ENCODE data around the gene DOK6. TPM values are rescaled to one million over a fixed set of nuclear protein-coding genes. Genes with fewer than 3 reads are reported as not detected.
A peak's percentile ranks its signal among the peaks of the same experiment; 100 is the strongest.

DOK6 gene
- total and polyA plus RNA-seq, 11 donors, result 0.46 to 9.7 (median 2.9) TPM

DNA sequence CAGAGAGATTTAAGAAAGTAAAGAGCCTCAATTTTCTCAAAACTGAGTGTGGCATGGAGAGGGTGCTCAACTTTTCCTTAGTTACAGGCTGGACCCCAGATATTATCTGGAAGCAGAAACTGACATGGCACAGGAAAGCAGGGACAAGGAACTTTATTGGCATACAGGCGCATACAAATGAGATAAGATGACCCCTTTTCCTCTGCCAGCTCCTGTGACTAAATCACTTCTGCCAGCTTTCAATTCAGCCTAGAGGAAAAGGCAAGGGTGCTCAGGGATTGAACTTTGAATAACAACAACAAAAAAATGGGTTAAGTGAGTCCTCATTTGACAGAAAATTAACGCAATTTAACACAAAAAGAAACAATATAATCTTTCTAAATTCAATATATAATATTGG, 284.1 kb downstream of the DOK6 start:
- Histone ChIP-seq H3K27ac (no peak overlapping the region), H3K4me1 (peaks cover 0 to 6% (median 0%) of the 10 kb centered on the region in 12 donors), H3K4me3 (no peak overlapping the region), H3K36me3 (no peaks in the 10 kb centered on the region), H3K9me3 (no peaks in the 10 kb centered on the region), H3K27me3 (no peaks in the 10 kb centered on the region)
- TF ChIP-seq, protein P1, sequence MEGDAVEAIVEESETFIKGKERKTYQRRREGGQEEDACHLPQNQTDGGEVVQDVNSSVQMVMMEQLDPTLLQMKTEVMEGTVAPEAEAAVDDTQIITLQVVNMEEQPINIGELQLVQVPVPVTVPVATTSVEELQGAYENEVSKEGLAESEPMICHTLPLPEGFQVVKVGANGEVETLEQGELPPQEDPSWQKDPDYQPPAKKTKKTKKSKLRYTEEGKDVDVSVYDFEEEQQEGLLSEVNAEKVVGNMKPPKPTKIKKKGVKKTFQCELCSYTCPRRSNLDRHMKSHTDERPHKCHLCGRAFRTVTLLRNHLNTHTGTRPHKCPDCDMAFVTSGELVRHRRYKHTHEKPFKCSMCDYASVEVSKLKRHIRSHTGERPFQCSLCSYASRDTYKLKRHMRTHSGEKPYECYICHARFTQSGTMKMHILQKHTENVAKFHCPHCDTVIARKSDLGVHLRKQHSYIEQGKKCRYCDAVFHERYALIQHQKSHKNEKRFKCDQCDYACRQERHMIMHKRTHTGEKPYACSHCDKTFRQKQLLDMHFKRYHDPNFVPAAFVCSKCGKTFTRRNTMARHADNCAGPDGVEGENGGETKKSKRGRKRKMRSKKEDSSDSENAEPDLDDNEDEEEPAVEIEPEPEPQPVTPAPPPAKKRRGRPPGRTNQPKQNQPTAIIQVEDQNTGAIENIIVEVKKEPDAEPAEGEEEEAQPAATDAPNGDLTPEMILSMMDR (IDR thresholded peaks at IDR 0.05), result no peak
- TF ChIP-seq POLR2A (IDR thresholded peaks at IDR 0.05), result no peak
- intact Hi-C loops (cut with DNase I), result no loop called here
- 37 to 68% (median 55%) methylated on average over 2 of the region's 2 CpGs for WGBS, 4 donors
- DNase-seq (no peak), ATAC-seq (peak in 2 of 4 donors; percentile 48 to 65)

DNA sequence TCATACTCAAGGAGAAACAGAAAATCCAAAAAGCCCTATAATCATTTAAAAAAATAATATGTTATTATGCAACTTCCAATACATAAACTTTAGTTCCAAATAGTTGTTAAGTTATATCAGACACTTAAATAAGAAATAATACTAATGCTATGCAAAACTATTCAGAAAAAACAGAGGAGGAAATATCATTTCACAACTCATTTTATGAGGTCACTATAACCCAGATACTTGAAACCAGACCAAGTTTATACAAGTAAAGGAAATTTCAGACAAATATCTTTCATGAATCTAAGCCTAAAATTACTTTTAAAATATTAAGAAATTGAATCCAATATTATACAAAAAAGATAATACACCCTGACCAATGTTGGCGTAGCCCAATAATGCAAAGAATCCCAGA, 286.2 kb downstream of the DOK6 start:
- Histone ChIP-seq H3K9me3 (no peaks in the 10 kb centered on the region), H3K4me1 (peaks cover 0 to 6% (median 0%) of the 10 kb centered on the region in 12 donors), H3K27ac (no peak overlapping the region), H3K4me3 (no peak overlapping the region), H3K36me3 (no peaks in the 10 kb centered on the region), H3K27me3 (no peaks in the 10 kb centered on the region)
- TF ChIP-seq POLR2A (IDR thresholded peaks at IDR 0.05), result no peak
- TF ChIP-seq, protein P1 (IDR thresholded peaks at IDR 0.05), result no peak
- 0% methylated on average over 1 of the region's 1 CpG for WGBS, 4 donors
- DNase-seq (no peak), ATAC-seq (no peak)
- intact Hi-C loops (cut with DNase I), result no loop called here

DNA sequence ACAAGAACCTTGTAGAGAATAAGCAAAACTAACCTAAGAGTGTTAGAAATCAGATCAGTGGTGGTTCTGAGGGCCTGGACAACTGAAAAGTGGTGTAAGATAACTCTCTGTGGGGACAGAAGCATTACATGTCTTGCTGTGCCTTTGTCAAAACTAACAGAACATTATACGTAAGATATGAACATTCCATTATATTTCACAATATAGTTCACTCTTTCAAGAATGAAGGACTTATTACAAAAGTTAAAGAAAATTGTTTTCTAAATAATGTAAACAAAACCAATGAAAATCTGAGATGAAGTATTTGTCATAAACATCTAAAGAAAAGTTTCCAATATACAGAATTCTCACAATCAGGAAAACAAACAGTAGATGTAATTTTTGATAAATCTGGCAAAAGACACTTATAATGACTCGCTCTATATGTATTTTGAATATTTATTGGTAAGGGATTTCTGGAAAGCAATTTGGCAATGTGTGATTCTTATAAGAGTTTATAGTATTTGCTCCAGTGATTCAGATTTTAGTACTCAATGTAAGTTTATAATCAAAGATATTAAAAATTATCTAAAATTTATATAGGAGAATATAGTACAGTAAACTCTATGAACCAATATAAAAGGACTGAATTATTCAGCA, 288.6 kb downstream of the DOK6 start:
- intact Hi-C loops (cut with DNase I), result no loop called here
- ATAC-seq (no peak), DNase-seq (no peak)
- no peak for TF ChIP-seq POLR2A (IDR thresholded peaks at IDR 0.05)
- TF ChIP-seq, protein P1 (IDR thresholded peaks at IDR 0.05), result no peak
- Histone ChIP-seq H3K27ac (no peak overlapping the region), H3K9me3 (no peaks in the 10 kb centered on the region), H3K27me3 (no peaks in the 10 kb centered on the region), H3K4me1 (peaks cover 0 to 6% (median 0%) of the 10 kb centered on the region in 12 donors), H3K4me3 (no peak overlapping the region), H3K36me3 (no peaks in the 10 kb centered on the region)
- WGBS, 4 donors, result 85 to 95% (median 92%) methylated on average over 2 of the region's 2 CpGs

DNA sequence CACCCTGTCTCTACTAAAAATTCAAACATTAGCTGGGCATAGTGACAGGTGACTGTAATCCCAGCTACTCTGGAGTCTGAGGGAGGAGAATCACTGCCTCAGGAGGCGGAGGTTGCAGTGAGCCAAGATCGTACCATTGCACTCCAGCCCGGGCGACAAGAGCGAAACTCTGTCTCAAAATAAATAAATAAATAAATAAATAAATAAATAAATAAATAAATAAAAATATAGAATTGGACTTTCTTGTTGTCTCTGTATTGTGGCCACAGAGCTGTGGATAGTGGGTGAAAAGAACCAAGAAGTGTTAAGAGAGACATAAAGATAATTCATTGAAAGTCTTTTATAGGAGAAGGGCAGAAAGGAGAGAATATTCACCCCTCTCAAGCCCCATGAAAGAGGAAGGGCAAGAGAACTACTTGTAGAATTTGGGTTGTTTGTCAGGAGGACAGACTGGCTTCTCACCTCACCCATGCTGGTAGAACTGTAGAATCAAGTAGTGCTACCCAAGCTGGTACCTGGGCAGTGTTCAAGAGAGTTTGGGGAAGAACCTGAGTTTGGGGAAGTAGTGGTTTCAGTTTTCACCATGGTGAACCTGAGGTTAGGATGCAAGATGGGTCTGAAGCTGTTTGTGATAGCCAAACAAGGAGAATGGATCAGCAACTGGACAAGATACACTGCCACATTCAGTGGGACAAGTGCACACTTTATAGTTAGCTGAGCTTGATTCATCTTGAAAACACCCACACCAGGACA, 290.5 kb downstream of the DOK6 start:
- ATAC-seq (no peak), DNase-seq (no peak)
- WGBS, 4 donors, result 96 to 99% (median 97%) methylated on average over 5 of the region's 5 CpGs
- Histone ChIP-seq H3K36me3 (no peaks in the 10 kb centered on the region), H3K4me3 (no peak overlapping the region), H3K27ac (no peak overlapping the region), H3K27me3 (no peaks in the 10 kb centered on the region), H3K4me1 (peaks cover 0 to 6% (median 0%) of the 10 kb centered on the region in 12 donors), H3K9me3 (no peaks in the 10 kb centered on the region)
- TF ChIP-seq, protein P1 (IDR thresholded peaks at IDR 0.05), result no peak
- no peak for TF ChIP-seq POLR2A (IDR thresholded peaks at IDR 0.05)
- intact Hi-C loops (cut with DNase I), result no loop called here
